OCI-LY1 (cell line): ENCODE data around the gene CAPZA1.

Experiments
- H2AFZ ChIP-seq: fragments of 200-600 bp; sonication (generic), shearing (Covaris generic); 2 replicates; pipeline ENCODE4 v1.6.0; 2014; ENCODE audit warnings: antibody characterized with exemption, mild to moderate bottlenecking, low read length
- H3F3A ChIP-seq: fragments of 200-600 bp; sonication (generic), shearing (Covaris generic); 2 replicates; pipeline ENCODE4 v1.6.0; 2014; ENCODE audit warnings: mild to moderate bottlenecking, antibody characterized with exemption, low read length, moderate library complexity; ENCODE audit not compliant: insufficient read depth
- H3K27ac ChIP-seq: fragments of 200-600 bp; sonication (generic); 2 replicates; pipeline ENCODE4 v1.5.1; 2014; ENCODE audit warnings: low read length, mixed run types, mild to moderate bottlenecking, low read depth; ENCODE audit not compliant: poor library complexity, severe bottlenecking
- H3K27me3 ChIP-seq: fragments of 200-600 bp; sonication (generic); 2 replicates; pipeline ENCODE4 v1.6.0; 2014; ENCODE audit warnings: antibody characterized with exemption, mild to moderate bottlenecking, low read length, moderate library complexity; ENCODE audit not compliant: insufficient read depth
- H3K36me3 ChIP-seq: fragments of 200-600 bp; sonication (generic); 2 replicates; pipeline ENCODE4 v1.6.1; 2014; ENCODE audit warnings: mild to moderate bottlenecking, antibody characterized with exemption, low read length, moderate library complexity, mixed read lengths; ENCODE audit not compliant: insufficient read depth
- H3K4me1 ChIP-seq: fragments of 200-600 bp; sonication (generic); 2 replicates; pipeline ENCODE4 v1.5.1; 2014; ENCODE audit warnings: mild to moderate bottlenecking, low read length, moderate library complexity; ENCODE audit not compliant: insufficient read depth, severe bottlenecking
- H3K4me2 ChIP-seq: fragments of 200-600 bp; sonication (generic), shearing (Covaris generic); 2 replicates; pipeline ENCODE4 v1.6.1; 2014; ENCODE audit warnings: low read length
- H3K4me3 ChIP-seq: fragments of 200-600 bp; sonication (generic); 2 replicates; pipeline ENCODE4 v1.5.1; 2014; ENCODE audit warnings: low read length, low read depth, mild to moderate bottlenecking, mixed read lengths; ENCODE audit not compliant: poor library complexity, severe bottlenecking
- H3K79me2 ChIP-seq: fragments of 200-600 bp; shearing (Covaris generic); 2 replicates; pipeline ENCODE4 v1.6.1; 2016; ENCODE audit warnings: mixed run types, low read length, mixed read lengths; ENCODE audit not compliant: insufficient read depth
- H3K9ac ChIP-seq: fragments of 200-600 bp; sonication (generic), shearing (Covaris generic); 2 replicates; pipeline ENCODE4 v1.6.1; 2014; ENCODE audit warnings: mild to moderate bottlenecking, low read length, mixed read lengths
- H3K9me2 ChIP-seq: fragments of 200-600 bp; sonication (generic), shearing (Covaris generic); 2 replicates; pipeline ENCODE4 v1.6.1; 2014; ENCODE audit warnings: low read depth, mild to moderate bottlenecking, low read length, mixed read lengths
- H3K9me3 ChIP-seq: fragments of 200-600 bp; shearing (Covaris generic); 2 replicates; pipeline ENCODE4 v1.6.1; 2014; ENCODE audit warnings: low read length, mixed read lengths
- H4K20me1 ChIP-seq: fragments of 200-600 bp; sonication (generic), shearing (Covaris generic); 2 replicates; pipeline ENCODE4 v1.6.0; 2016; ENCODE audit warnings: mild to moderate bottlenecking, low read length; ENCODE audit not compliant: insufficient read depth
- EZH2 ChIP-seq: fragments of 200-600 bp; sonication (generic), shearing (Covaris generic); IDR thresholded peaks from 2 replicates; pipeline ENCODE4 v1.8.0; 2017; ENCODE audit warnings: borderline replicate concordance, mixed run types, mild to moderate bottlenecking, antibody characterized with exemption, low read length, moderate library complexity, mixed read lengths
- TF ChIP-seq, protein P1 (sequence below): fragments of 200-600 bp; sonication (generic), shearing (Covaris generic); IDR thresholded peaks from 2 replicates; pipeline ENCODE4 v1.5.1; 2017; ENCODE audit warnings: mild to moderate bottlenecking, antibody characterized with exemption, low read length, moderate library complexity, mixed read lengths

The CAPZA1 gene

DNA sequence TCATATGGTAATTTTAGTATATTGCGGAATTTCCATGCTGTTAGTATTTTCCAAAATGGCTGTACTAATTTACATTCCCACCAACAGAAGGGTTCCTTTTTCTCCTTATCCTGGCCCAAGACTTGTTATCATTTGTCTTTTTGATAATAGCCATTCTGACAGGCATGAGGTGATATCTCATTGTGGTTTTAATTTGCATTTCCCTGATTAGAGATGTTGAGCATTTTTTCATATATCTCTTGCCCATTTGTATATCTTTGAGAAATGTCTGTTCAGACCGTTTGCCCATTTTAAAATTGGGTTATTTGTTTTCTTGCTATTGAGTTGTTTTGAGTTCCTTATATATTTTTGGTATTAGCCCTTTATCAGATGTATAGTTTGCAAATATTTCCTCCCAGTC, 14.0 kb downstream of the CAPZA1 start:
- TF ChIP-seq, protein P1, sequence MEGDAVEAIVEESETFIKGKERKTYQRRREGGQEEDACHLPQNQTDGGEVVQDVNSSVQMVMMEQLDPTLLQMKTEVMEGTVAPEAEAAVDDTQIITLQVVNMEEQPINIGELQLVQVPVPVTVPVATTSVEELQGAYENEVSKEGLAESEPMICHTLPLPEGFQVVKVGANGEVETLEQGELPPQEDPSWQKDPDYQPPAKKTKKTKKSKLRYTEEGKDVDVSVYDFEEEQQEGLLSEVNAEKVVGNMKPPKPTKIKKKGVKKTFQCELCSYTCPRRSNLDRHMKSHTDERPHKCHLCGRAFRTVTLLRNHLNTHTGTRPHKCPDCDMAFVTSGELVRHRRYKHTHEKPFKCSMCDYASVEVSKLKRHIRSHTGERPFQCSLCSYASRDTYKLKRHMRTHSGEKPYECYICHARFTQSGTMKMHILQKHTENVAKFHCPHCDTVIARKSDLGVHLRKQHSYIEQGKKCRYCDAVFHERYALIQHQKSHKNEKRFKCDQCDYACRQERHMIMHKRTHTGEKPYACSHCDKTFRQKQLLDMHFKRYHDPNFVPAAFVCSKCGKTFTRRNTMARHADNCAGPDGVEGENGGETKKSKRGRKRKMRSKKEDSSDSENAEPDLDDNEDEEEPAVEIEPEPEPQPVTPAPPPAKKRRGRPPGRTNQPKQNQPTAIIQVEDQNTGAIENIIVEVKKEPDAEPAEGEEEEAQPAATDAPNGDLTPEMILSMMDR = no peak
- no peak for TF ChIP-seq EZH2
- no peak overlapping the region for H3K9ac ChIP-seq
- no peak overlapping the region for H3K27ac ChIP-seq
- H3K36me3 ChIP-seq = peaks cover 54% of the 10 kb centered on the region
- H3K79me2 ChIP-seq = peaks cover 98% of the 10 kb centered on the region
- peaks cover 18% of the 10 kb centered on the region for H3K4me1 ChIP-seq
- H3K4me2 ChIP-seq = no peak overlapping the region
- H3K27me3 ChIP-seq = no peaks in the 10 kb centered on the region
- no peak overlapping the region for H2AFZ ChIP-seq
- H3F3A ChIP-seq = no peaks in the 10 kb centered on the region
- no peak overlapping the region for H3K4me3 ChIP-seq
- H3K9me2 ChIP-seq = no peaks in the 10 kb centered on the region
- H4K20me1 ChIP-seq = peaks cover 4% of the 10 kb centered on the region
- H3K9me3 ChIP-seq = no peaks in the 10 kb centered on the region

DNA sequence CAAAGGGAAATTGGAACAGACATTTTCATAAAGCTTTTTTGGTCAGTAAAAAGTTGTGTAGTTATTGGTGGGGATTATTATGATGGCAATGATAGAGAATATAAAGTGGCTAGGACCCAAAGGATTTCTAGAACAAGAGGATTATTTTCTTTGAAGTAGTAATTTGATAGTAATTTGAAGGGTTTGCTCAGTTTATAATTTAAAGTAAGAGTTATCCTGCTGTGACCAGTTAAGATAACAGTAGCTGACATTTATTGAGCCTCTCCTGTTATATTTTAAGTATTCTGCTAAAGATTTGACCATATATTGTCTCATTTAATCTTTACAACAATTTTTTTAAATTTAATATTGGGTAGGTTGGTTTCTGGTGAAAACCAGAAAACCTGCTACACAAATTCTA, 14.7 kb downstream of the CAPZA1 start:
- H3K4me2 ChIP-seq = no peak overlapping the region
- H3K9ac ChIP-seq = no peak overlapping the region

DNA sequence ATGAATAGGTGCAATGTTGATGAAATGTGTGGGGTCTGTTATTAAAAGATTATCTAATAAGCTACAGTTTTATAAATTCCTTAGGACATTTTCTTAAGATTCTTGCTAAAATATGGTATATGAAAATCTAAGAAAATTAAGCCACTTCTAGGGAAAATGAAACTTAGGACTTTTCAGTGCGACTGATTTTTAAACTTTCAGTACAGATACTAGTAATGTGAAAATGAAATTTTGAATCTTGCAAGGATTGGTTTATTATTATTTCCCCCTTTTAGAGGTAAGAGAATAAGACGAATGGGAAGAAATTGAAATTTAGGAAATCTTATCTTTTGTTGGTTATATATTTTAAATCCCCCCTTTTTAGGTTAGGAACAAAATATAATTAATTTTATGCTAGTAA, 16.4 kb downstream of the CAPZA1 start:
- H3K27me3 ChIP-seq = no peaks in the 10 kb centered on the region
- H3F3A ChIP-seq = no peaks in the 10 kb centered on the region
- no peaks in the 10 kb centered on the region for H3K9me2 ChIP-seq
- TF ChIP-seq EZH2 = no peak
- TF ChIP-seq, protein P1 = no peak
- no peaks in the 10 kb centered on the region for H3K9me3 ChIP-seq
- no peak overlapping the region for H2AFZ ChIP-seq
- peaks cover 4% of the 10 kb centered on the region for H4K20me1 ChIP-seq
- no peak overlapping the region for H3K4me2 ChIP-seq
- H3K27ac ChIP-seq = peak overlapping the region; percentile 41
- peaks cover 17% of the 10 kb centered on the region for H3K4me1 ChIP-seq
- no peak overlapping the region for H3K9ac ChIP-seq
- peaks cover 38% of the 10 kb centered on the region for H3K36me3 ChIP-seq
- H3K79me2 ChIP-seq = peaks cover 86% of the 10 kb centered on the region
- no peak overlapping the region for H3K4me3 ChIP-seq

More for the DNA sequence above, 14.7 kb downstream of the CAPZA1 start:
- Histone ChIP-seq H3K27ac (no peak overlapping the region), H4K20me1 (peaks cover 4% of the 10 kb centered on the region), H3K36me3 (peaks cover 51% of the 10 kb centered on the region), H3K9me2 (no peaks in the 10 kb centered on the region), H3K79me2 (peaks cover 98% of the 10 kb centered on the region), H3F3A (no peaks in the 10 kb centered on the region), H3K4me1 (peaks cover 17% of the 10 kb centered on the region), H3K9me3 (no peaks in the 10 kb centered on the region), H3K27me3 (no peaks in the 10 kb centered on the region), H2AFZ (no peak overlapping the region), H3K4me3 (no peak overlapping the region)
- TF ChIP-seq, protein P1 = no peak
- no peak for TF ChIP-seq EZH2
